Heart left ventricle (tissue), 16 donors: ENCODE measurements around the gene EPHB6. TPM values are rescaled to one million over a fixed set of nuclear protein-coding genes. Genes with fewer than 3 reads are reported as not detected.

Source experiments
- ATAC-seq, 4 donors: fragments of 200-7000 bp; cut with Tn5 transposase; one replicate each; pipeline ENCODE4 v1.9.1; 2020 to 2022; ENCODE audit warnings: moderate library complexity in 4 of 4, mild to moderate bottlenecking in 3 of 4, moderate number of reproducible peaks in 1 of 4
- DNase-seq, 5 donors: peaks; one replicate each; pipeline ENCODE4 v3.0.0-alpha.2; 2020
- H3K27ac ChIP-seq, 12 donors: fragments of 200-600 bp; sonication (generic) in 4 of 12; one replicate each; pipeline versions ENCODE4 v1.5.0 to v1.8.0; 2016 to 2022; ENCODE audit warnings: mild to moderate bottlenecking in 2 of 12
- H3K27me3 ChIP-seq, 9 donors: fragments of 200-600 bp; sonication (generic) in 2 of 9; one replicate each; pipeline versions ENCODE4 v1.5.1 to v1.8.0; 2016 to 2022; ENCODE audit warnings: mild to moderate bottlenecking in 3 of 9
- H3K36me3 ChIP-seq, 9 donors: fragments of 200-600 bp; sonication (generic) in 2 of 9; one replicate each; pipeline versions ENCODE4 v1.5.0 to v1.8.0; 2018 to 2022; ENCODE audit warnings: mild to moderate bottlenecking in 2 of 9
- H3K4me1 ChIP-seq, 12 donors: fragments of 200-600 bp; sonication (generic) in 4 of 12; one replicate each; pipeline versions ENCODE4 v1.5.0 to v1.8.0; 2016 to 2022; ENCODE audit warnings: mild to moderate bottlenecking in 3 of 12
- H3K4me3 ChIP-seq, 12 donors: fragments of 200-600 bp; sonication (generic) in 4 of 12; one replicate each; pipeline versions ENCODE4 v1.5.0 to v1.8.0; 2017 to 2022; ENCODE audit warnings: mild to moderate bottlenecking in 9 of 12, moderate library complexity in 4 of 12
- H3K9me3 ChIP-seq, 12 donors: fragments of 200-600 bp; sonication (generic) in 4 of 12; one replicate each; pipeline versions ENCODE4 v1.5.0 to v1.8.0; 2016 to 2022; ENCODE audit warnings: mild to moderate bottlenecking in 1 of 12
- CTCF ChIP-seq, 12 donors: fragments of 200-600 bp; sonication (generic) in 4 of 12; IDR thresholded peaks; one replicate each; pipeline versions ENCODE4 v1.5.0 to v1.8.0; 2018 to 2022; ENCODE audit warnings: antibody characterized with exemption in 12 of 12, mild to moderate bottlenecking in 5 of 12
- POLR2A ChIP-seq, 2 donors: fragments of 450-650 bp; IDR thresholded peaks; one replicate each; pipeline ENCODE4 v1.6.1; 2017; ENCODE audit warnings: antibody characterized with exemption in 2 of 2, mild to moderate bottlenecking in 2 of 2, moderate library complexity in 2 of 2
- WGBS, 4 donors: extraction: QIAGEN DNeasy Blood & Tissue Kit in 2 of 4; methylation state at CpG; one replicate each; pipeline versions ENCODE4 v1.1.5 to v1.1.7; 2013 to 2018; 5-methylcytosine and 5-hydroxymethylcytosine counted together
- intact Hi-C, 10 donors: fragments of 100-400 bp; cut with DNase I; formaldehyde crosslinking; loops; one replicate each; pipeline versions ENCODE4 v1.11.1 to v1.14.2; 2022
- polyA plus RNA-seq, 2 donors: library from polyadenylated mRNA; stranded (reverse); fragments of 200-250 nt; gene quantifications; one replicate each; pipeline ENCODE4 v1.2.3, GENCODE V29; 2013
- total RNA-seq, 9 donors: library from RNA; depleted of rRNA in 2 of 9; stranded (reverse); fragments of >200 nt in 2 of 9; fragmentation: NEBNext Ultra II Directional in 3 of 9; extraction: Animal tissue kit (Norgen Biotek cat#: 25700) in 3 of 9; gene quantifications; one replicate each; pipeline versions ENCODE4 v1.1.0 to v1.2.4, GENCODE V29; 2016 to 2023
- donor health status: ischemic (EF 13 %, LVEDD 7.1; RV severe dilation, severe dysfunction).
- donor health status: healthy with polysubstance abuse.
- donor health status: DM: no; HTN: yes; CAD: no.
- donor health status: DM: no; HTN: no; CAD: no.
- donor health status: ischemic (EF 25% LVEDD 6.9; RV normal size, moderate dysfunction).
- donor health status: ischemic (EF 25% LVEDD 5.7; RV mildly dilated, moderate dysfunction).
- donor health status: healthy.
- donor health status: DM: yes; HTN: yes; CAD: no.
- donor health status: ischemic (EF 35%, LVEDD 5.7; RV mildly dilated, moderate dysfunction).
- donor health status: nonischemic (EF 11% LVEDD 7.7; RV severe dilation, severe dysfunction).
- donor health status: DM: yes; HTN: yes; CAD: no.
- donor health status: PGD.
- donor health status: ischemic (EF 29% LVEDD 5.4; RV normal size, mild dysfunction).
- donor health status: nonischemic (EF 23%, LVEDD 6.1; RV moderate dilation, normal function).

EPHB6 gene
- total and polyA plus RNA-seq, 11 donors, result 1.5 to 20.3 (median 3.3) TPM

DNA sequence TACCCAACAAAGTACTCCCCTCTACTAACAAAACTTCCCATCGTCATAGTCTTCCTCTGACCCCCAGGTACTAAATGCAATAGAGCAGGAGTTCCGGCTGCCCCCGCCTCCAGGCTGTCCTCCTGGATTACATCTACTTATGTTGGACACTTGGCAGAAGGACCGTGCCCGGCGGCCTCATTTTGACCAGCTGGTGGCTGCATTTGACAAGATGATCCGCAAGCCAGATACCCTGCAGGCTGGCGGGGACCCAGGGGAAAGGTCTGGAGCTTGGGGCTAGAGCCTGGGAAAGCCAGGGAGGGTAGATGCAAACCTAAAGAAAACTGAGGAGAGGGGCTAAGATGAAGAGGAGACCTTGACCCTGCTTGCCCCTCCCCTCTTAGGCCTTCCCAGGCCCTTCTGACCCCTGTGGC, 15.3 kb downstream of the EPHB6 start:
- TF ChIP-seq POLR2A (IDR thresholded peaks at IDR 0.05) (no peak), CTCF (IDR thresholded peaks at IDR 0.05) (no peak)

DNA sequence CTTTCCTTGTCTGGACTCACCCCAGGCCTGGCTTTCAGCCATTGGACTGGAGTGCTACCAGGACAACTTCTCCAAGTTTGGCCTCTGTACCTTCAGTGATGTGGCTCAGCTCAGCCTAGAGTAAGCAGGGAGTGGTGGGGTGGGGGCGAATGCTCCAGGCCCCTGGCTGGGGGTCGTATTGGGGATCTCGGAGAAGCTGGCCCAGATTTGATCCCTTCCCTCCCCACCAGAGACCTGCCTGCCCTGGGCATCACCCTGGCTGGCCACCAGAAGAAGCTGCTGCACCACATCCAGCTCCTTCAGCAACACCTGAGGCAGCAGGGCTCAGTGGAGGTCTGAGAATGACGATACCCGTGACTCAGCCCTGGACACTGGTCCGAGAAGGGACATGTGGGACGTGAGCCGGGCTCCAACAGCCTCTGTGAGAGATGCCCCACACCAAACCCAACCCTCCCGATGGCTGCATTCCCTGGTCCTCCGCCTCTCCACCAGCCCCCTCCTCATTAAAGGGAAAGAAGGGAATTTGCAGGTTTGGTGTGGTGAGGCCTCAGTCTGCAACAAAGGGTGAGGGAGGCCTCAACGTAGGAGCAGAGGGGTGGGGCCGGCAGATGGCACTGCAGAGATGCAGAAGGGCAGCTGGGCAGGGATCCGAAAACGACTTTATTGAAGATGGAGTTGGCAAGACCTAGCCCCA, 15.8 kb downstream of the EPHB6 start:
- peak in 1 of 5 donors; percentile 14 for DNase-seq
- 83 to 88% (median 85%) methylated on average over 12 to 14 of the region's 14 CpGs for WGBS, 4 donors
- no peaks in the 10 kb centered on the region for H3K4me1 ChIP-seq

More for the DNA sequence above, 15.3 kb downstream of the EPHB6 start:
- H3K27me3 ChIP-seq, result peaks cover 0 to 4% (median 0%) of the 10 kb centered on the region in 9 donors
- no peaks in the 10 kb centered on the region for H3K4me1 ChIP-seq
- H3K27ac ChIP-seq, result no peak overlapping the region
- ATAC-seq (no peak), DNase-seq (peak in 1 of 5 donors; percentile 14)
- WGBS, 4 donors, result 80 to 86% (median 80%) methylated on average over 8 of the region's 8 CpGs
- H3K9me3 ChIP-seq, result no peaks in the 10 kb centered on the region
- no peaks in the 10 kb centered on the region for H3K36me3 ChIP-seq
- H3K4me3 ChIP-seq, result no peak overlapping the region
- intact Hi-C loops, result loop anchor here in 1 of 10 donors (10.0 kb wide), 1 partner anchor 335 kb away; no protein-coding TSS in a partner anchor

DNA sequence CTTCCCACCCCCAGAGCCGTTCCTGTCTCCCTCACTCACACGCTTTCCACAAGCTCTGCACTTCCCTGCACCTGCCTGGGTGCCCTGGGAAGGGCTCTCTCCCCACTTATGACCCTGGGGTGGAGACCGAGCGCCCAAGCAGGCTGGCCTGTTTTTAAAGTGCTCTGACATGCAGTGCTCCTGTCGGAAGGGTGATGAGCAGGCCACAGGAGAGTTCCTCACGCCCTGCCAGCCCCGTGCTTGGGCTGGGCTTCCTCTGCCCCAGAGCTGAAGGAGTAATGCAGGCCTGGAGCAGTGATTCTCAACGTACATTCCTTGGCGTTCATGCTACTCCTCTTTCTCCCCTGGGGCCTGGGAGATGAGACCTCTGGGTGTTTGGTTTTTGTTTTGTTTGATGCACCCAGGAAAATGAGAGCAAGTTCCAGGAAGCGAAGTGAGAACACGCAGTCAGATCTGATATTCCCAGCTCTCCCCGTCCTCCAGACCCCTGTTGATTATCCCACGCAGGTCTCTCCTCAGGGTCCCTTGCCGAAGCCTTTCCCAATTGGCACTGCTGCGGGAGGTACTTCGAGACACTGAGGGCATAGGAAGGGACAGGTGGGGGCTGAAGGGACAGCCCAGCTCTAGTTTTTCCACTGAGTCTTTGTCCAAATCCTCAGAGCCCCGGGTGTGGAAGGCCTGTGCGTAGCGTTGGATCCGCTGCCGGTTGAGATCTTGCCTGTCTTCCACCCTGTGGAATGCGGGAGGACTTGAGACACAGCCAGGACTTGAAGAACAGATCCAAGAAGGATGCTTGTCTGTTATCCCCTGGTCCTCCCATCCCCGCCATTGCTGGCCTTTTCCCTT, 16.6 kb downstream of the EPHB6 start:
- intact Hi-C loops, result loop anchor here in 1 of 10 donors (10.0 kb wide), 1 partner anchor 333 kb away; no protein-coding TSS in a partner anchor
- H3K27ac ChIP-seq, result no peak overlapping the region
- H3K4me1 ChIP-seq, result no peaks in the 10 kb centered on the region
- WGBS, 4 donors, result 73 to 92% (median 80%) methylated on average over 22 to 23 of the region's 23 CpGs
- no peak for TF ChIP-seq POLR2A (IDR thresholded peaks at IDR 0.05)
- TF ChIP-seq CTCF (IDR thresholded peaks at IDR 0.05), result no peak
- H3K4me3 ChIP-seq, result no peak overlapping the region
- H3K9me3 ChIP-seq, result no peaks in the 10 kb centered on the region
- H3K27me3 ChIP-seq, result peaks cover 0 to 8% (median 0%) of the 10 kb centered on the region in 9 donors
- DNase-seq, result peak in 1 of 5 donors; percentile 11
- H3K36me3 ChIP-seq, result no peaks in the 10 kb centered on the region
- no peak for ATAC-seq

More for the DNA sequence above, 15.8 kb downstream of the EPHB6 start:
- ATAC-seq, result no peak
- Histone ChIP-seq H3K9me3 (no peaks in the 10 kb centered on the region), H3K27me3 (peaks cover 0 to 5% (median 0%) of the 10 kb centered on the region in 9 donors), H3K27ac (no peak overlapping the region), H3K36me3 (no peaks in the 10 kb centered on the region), H3K4me3 (no peak overlapping the region)
- TF ChIP-seq POLR2A (IDR thresholded peaks at IDR 0.05), result no peak
- no peak for TF ChIP-seq CTCF (IDR thresholded peaks at IDR 0.05)
- intact Hi-C loops, result loop anchor here in 1 of 10 donors (10.0 kb wide), 1 partner anchor 334 kb away; no protein-coding TSS in a partner anchor
